HG02798 (cell line): ENCODE data around the gene BLMH.

Experiments
- ATAC-seq: cut with Tn5 transposase; IDR thresholded peaks from one replicate; pipeline ENCODE4 v1.9.1; 2021; ENCODE audit warnings: mild to moderate bottlenecking; ENCODE audit not compliant: unreplicated experiment, poor library complexity

BLMH gene

DNA sequence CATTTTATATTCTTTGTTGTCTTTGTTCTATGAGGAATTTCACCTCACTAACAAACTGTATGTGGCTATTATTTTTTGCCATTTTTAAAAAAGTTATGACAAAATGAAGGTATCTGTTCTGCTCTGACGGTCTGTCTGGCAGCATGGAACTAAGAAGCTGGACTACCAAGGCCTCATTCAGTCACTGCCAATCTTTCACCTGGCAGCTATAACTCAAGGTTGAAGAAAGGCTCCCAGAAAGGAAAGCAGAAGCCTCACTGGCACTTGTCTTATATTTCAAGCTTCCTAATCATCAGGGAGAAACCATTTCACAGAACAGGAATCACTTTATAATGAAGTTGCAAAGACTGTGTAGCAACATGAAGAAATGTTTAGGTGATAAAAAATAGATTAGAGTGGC is 37.6 kb downstream of the BLMH start:
- no peak for ATAC-seq

DNA sequence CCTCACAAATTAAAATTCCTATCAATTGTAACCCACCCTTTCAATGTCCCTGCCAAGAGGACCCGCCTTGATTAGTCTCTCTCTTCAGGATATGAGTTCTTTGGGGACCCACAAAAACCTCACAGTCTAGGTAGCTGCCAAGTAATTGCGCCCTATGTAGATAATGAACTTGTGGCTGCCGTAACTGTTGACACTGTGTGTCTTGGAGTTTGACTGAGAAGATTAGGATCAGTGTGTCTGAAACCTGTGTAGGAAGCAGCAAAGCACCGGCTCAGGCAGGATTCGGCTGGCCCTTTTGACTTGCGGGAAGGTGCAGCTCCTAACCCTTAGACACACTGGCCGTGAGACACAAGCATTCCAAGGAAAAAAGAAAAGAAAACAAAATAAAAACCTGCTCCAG is 38.4 kb downstream of the BLMH start:
- ATAC-seq: no peak

DNA sequence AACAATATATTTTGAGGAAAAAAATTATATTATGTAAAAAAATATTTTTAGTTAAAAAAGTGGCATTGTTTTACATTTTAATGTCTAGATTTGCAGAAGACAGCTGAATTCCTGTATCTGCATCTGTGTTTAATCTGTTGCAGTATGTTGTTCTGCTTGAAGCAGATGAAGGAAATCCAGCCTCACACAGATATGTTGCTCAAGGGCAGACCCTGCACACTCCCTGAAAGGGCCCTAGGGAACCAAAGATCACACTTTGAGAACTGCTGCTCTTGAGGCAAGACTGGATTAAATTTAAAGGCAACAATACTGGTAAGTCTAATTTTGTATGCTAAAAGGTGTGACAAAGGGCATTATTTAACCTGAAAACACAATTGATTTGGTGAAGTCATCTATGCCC is 39.8 kb downstream of the BLMH start:
- no peak for ATAC-seq

DNA sequence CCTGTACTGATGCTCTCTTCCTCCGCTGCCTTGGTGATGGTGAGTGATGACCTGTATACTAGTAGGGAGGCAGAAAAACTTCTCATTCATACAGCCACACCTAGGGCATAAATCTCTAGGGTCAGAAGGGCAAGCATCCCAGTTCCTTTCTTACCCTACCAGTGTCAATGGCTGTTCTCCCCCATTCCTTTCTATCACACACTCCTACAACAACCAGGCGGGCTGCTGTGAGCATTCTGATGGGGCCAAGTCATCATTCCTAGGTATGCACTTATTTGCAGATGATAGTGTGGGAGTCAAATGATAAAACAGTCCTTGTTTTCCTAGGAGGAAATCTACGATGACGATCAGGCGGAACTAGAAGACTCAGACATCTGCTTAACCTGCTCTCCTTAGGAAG is 42.3 kb downstream of the BLMH start:
- ATAC-seq: no peak

DNA sequence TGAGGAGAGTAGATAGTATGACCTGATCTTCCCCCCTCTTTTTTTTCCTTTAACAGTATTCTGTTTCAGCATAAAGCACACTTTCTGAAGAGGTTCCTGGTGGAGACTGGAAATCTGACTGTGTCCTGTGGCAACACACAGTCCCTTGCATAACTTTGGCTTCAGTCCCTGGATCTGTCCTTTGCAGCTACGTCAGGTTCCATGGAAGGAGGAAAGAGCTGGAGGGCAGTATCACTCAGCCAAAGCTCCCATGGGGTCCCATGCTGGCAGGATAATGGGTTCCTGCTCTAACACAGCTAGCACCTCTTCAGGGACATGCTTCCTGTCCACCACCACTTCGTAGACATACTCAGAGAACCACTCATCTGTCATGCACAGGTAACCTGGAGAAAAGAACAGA is 43.0 kb downstream of the BLMH start:
- no peak for ATAC-seq

DNA sequence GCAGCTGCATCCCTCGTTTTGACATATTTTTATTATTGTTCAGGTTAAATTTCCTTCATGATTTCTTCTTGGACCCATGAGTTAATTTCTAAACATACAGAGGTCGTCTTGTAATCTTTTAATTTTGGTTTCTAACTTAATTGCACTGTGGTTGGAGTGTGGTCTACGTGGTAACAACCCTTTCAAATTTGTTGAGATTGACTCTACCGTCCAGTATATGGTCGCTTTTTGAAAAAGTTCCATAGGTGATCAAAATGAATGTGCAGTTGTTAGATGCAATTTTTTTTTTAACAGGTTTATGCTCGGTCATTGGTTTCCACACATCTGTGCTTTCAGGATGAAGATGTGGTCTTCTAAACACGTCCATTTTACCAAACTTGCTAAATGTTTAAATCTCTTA is 45.3 kb downstream of the BLMH start:
- no peak for ATAC-seq

DNA sequence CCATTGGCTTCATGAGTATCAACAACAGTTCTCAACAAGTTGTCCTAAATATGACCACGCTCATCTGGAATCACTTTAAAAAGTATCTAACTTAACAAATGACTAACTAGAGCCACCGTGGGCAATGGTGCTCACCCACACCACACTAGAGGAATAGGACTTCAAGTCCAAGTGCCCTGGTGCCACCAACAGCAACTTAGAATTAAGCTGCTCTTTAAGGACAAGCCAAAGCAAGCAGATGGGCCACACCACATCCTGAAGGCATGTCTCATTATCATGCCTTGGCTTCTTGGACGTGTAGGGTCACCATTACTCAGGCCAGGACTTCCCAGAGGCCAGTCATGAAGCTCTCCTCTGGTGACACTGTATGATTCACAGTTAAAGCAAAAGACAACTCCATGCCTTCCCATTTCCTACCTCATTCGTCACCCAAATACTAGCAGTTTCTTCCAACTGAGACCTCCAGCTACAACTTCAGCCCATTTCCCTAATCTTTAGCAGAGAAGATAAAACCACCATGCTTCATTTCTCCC is 46.8 kb downstream of the BLMH start:
- no peak for ATAC-seq

DNA sequence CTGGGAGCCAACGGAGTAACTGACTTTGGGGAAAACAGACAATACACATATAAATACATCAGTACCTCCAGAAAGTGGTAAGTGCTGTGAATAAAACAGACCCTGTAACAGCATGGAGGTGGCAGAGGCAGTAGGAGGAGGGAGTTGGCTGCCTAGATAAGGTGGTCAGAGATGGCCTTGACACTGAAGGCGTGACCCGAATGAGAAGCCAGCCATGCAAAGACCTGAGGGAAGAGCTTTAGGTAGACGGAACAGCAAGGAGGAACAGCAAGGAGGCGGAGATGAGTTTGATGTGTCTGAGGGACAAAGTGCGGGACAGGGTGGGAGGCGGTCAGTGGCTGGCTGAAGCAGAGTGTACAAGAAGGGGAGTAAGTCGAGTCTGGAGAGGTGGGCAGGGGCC is 48.2 kb downstream of the BLMH start:
- no peak for ATAC-seq

DNA sequence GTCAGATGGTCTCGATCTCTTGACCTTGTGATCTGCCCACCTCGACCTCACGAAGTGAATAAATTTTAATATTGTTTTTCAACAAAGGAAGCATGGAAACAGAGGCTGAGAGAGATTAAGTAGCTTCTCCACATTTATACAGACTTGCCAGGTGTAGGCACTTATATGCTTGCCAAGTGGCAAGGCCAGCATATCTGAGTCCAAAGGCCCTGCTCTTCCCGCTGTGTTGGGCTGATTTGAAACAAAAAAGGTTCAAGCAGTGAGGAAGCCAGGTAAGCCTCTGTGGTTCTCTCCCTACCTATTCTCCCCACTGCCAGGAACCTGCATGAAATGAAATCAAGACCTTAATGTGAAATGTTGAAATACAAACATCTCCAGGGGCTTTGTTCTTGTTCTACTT is 48.7 kb downstream of the BLMH start:
- no peak for ATAC-seq

DNA sequence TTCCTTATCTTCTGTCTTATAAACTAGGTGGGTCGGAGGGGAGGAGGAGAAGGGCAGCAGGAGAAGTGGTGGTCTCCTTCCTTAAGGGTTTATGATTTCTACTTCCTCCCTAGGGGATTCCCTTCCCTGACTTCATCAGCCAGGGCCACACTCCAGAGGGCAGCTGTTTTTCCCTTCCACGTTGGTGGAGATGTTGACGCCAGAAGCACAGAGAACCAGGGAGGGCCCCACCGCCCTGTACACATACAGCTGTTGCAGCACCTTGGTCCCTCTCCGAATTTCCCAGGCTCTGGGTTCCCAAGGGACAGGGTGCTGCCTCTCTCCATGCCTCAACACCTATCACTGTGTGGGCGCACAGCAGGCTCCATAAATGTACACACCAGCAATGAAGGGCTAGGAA is 50.7 kb downstream of the BLMH start:
- no peak for ATAC-seq

DNA sequence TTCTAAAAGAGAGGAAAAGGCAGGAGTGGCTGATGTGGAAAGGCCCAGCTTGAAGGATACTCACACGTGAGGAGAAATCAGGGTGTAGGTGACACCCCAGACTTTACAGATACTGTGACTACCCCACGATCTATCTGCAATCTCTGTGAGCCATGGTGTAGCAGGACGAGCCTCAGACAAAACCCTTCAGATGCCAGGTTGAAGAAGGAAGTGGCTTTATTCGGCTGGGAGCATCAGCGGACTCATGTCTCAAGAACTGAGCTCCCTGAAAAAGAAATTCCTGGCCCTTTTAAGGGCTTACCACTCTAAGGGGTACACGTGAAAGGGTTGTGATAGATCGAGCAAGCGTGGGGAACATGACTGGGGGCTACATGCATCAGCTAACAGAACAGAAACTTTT is 51.6 kb downstream of the BLMH start:
- no peak for ATAC-seq

DNA sequence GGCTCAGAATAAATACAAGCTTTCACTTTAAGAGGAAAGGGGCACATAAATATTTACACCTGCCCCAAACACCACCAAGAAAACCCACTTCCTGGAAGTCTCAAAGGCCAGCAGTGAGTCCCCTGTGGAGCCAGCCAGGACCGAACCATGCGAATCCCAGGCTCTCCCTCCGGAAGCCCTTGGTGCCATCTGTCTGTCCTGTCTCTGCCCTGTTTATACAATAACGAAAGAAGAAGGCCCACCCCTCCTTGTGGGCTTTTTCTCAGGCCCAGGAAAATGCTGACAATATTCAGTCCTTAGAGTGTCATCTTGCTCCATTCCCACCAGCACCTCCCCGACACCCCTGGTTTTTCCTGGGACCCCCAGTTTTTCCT is 52.7 kb downstream of the BLMH start:
- no peak for ATAC-seq

DNA sequence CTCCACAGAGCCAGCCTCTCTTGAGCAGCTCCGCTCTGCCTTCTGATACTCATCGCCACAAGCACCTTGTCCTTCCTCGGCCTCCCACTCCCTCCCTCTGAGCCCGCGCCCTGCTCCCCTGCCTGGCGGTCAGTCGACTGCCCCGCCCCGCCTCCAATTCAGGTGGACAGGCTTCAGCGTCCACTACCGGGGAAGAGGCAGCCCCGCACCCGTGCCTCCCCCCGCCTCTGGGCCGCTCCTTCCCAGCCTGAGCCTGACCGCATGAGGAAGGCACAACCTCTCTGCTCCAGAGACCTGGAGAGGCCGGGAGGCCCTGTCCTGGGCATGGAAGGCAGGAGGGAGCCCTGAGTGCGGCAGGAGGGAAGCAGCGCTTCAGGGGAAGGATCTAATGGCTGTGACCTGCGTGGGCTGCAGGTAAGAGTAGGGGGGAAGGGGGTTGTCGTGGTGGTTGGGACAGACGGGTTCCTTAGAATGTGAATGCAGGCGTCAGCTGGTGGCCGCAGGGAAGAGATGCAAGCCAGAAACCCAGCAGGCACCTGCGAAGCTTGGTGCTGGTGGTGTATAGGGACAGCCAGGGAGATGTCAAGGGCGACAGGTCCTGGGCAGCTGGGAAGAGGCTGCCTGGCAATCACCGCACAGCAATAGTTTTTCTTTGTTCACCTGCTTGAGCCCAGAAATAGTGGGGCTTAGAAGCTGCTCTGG is 53.2 kb downstream of the BLMH start:
- no peak for ATAC-seq

DNA sequence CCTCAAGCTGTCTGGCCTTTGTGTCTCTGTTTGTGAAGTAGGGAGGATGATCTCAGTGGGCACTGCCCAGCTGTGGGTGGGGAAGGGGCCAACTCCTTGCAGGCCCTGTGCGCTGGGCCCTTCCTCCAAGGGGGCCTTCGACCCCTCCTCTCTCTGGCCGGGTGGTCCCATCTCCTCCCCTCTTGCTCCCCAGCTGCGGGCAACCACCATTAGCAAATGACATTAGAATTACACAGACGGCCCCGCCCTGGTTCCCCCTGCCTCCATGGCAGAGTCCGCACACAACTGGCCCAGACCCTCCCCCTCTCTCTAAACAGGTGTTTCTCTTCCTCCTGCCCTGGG is 53.8 kb downstream of the BLMH start:
- no peak for ATAC-seq

DNA sequence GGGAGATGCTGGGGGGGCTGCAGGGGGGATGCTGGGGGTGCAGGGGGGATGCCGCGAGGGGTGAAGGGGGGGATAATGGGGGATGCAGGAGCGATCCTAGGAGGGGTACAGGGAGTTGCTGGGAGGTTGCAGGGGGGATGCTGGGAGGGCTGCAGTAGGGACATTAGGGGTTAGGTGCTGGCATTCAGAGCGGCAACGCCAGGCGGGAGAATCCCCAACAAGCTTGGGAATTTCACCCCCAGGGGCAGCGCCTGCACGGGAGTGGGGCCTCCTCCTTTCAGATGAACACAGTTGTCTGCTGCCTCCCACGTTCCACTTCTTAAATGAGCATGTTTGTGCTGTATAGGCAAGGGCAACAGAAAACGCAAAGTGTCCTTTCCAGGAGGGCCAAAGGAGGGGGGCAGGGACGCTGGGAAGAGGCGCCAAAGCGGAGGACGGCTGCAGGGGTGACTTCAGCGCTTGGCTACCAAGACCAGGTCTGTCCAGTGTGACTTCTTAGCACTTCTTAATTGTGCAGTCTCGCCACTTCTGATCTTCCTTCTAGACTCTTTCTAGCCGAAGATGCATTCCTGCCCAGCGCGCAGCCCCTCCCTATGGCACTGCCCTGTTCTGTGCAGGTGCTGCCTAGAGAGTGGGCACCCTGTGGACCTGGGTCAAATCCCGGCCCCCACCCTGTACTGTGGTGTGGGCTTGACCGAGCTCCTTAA is 54.3 kb downstream of the BLMH start:
- ATAC-seq: no peak

DNA sequence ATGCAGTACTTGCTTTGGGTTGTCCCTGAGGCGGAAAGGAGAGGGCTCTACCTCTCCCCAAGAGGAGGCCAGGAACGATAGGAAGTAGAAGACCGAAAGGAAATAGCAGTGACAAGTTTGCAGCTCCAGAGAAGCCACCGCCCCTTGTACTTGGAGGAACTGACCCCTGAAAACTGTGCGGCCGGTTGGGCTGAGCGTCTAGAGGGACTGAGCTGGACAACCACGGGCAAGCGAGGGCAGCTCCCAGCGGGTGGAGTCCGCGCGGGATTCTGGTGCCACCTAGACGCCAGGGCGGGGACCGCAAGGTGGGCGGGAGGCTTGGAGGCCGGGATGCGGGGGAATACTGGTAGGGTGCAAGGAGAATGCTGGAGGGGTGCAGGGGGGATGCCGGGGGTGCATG is 55.0 kb downstream of the BLMH start:
- no peak for ATAC-seq

DNA sequence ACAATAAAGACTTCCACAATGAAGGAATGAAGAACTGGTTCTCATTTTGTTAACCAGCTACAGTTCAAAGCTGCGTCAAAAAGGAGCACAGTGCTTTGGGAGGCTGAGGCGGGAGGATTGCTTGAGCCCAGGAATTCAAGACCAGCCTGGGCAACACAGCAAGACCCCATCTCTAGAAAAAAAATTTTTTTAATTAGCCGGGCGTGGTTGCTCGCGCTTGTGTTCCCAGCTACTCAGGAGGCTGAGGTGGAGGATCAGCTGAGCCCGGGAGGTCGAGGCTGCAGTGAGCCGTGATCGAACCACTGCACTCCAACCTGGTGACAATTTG is 55.5 kb downstream of the BLMH start:
- no peak for ATAC-seq

DNA sequence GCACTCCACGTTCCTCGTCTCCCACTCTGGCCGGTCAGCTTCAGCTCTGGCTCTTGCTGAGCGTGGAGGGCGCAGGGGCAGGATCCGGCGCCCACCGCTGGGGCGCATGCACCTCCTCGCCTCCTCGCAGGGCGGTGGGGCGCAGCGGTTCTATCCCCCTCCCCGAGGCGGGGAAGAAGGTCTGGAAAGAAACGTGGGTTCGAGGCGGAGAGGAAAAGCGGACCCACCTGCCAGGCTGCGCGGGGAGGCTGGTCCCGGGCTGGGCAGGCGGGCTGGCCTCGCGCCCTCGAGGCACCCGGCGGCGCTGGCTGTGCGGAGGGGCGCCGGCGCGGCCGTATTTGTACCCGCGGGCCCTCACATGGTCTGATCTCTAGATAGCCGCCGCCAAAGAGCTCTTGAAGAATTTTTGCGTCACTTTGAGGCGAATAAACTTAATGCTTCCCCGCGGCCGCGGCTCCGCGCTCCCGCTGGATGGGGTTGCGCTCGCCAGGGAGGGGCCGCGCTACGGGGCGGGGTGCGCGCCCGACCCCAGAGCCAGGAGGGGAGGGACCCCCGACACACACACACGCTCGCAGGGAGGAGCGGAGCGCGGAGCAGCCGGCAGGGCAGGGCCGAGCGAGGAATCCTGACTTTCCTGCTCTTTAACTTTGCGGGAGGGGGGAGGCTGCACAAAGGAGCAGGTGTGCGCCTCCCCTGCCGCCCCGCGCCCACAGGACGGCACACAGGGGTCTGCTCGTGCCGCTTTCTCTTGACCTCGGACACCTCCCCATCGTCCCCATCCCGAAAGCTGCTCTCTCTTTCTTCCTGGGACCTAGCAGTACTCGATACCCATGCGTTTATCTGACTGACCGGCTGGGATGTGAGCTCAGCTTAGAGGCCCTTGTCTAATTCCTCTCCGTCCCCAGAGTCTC is 56.1 kb downstream of the BLMH start, which contains the start of gene SLC6A4:
Gene SLC6A4 (minus strand): TSS at position 312 of the 911 bp plus-strand sequence. CDS start 13,739 bp downstream, outside the sequence.
- no peak for ATAC-seq

DNA sequence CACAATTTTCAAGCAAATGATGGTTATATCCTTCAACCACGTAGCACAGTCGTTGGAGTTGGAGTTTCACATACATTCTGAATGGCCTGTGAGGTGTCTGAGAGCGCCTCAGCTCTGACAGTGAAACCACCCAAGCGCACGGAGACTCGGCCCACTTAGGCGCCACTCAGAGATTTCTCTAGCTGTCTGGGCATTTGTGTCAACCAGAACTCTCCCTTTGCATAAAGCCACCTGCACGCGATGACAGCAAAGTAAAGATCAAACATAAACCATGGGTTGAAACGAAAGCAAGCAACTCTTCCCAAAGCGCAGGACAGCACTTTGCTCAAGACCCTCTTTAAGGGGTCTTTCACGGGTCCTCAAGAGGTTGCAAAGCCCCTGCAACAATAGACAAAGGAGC is 56.8 kb downstream of the BLMH start:
- peak; percentile 68 for ATAC-seq

DNA sequence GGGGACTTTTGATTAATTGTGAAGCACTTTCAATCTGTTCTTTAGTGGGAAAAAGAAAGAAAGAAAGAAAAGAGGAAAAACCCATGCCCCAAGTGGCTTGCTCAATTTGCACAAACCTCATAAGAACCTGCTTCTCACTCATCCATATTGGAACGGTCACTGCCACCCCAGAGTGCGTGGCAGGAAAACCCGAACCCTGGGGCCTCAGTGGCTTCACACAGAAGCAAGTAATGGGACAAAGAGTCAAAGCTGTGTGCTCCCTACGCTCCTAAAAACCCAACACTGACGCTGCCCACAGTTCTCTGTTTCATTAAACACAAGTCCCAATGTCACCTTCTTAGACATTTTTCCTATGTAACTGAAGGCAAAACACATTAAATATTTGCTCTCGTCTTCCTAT is 57.4 kb downstream of the BLMH start:
- no peak for ATAC-seq

DNA sequence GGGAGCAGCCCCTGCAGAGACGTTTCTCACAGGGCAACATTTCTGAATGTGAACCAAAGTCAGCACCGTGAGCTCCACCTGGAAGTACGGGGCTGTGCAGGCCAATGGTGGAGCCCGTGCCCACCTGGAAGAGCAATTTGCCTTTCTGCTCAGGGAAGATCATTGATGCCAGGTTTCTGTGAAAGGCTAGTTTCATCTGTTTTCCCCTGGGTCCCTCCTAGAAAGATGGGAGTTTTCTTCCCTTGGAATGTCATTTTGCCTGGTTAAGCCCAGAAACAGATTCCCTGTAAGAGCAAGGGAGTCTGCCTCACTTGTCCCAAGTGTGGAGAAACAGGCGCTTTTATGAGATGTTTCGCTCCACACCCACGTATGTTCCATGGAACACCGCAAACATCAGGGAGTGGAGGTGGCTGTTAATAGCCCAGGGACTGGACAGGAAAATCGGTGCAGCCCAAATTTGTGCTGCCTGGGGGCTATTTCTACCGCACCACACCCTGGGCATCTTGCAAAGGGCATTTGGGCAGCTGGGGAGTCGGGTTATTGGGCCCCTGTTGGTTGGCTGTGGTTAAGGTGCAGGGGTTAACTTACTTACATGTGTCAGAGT is 58.8 kb downstream of the BLMH start:
- no peak for ATAC-seq
